ENCODE data around the gene SPACA4. TPM values are rescaled to one million over a fixed set of nuclear protein-coding genes. Genes with fewer than 3 reads are reported as not detected.

Gene SPACA4
- total and polyA plus RNA-seq, 10 donors: not detected

DNA sequence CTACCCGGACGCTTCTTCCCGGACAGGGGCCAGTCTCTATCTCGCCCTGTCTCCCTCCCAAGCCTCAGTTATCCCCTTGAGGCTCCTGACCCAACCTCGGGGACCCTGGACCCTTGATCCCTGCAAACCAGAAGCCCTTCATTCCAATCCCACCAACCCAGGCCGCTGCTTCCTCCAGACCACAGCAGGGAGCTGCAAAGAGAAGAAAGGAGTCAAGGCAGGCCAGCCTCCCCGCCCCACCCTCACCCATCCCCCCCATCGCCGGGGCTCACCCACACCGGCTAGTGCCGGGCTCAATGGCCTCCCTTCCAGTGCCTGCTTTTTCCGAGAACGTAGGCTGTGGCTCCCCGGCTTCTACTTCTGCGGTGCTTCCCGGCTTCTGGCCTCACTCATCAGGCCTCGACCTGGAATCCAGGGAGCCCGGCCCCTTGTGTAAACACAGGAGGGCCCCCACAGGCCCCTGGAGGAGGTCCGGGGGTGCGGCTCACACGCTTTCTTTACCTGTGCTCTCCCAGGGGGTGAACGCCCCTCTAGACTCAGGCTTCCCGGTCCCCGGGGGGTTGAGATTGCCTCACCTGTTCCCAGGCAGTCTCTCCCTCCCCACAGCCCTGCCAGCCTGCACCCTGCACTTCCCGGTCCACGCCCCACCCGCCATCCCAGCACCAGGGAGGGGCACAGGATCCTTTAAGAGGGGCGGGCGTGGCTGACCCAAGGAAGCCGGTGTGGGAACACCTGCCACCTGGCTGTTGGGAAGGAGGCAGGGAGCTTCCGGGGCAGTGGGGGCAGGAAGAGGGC, 8.1 kb downstream of the SPACA4 start, which contains the start of gene FAM83E:
TSS of gene FAM83E (minus strand) at position 641 of the 795 bp plus-strand sequence. CDS start 1,704 bp downstream, outside the sequence.
- no peaks in the 10 kb centered on the region for H3K9me3 ChIP-seq
- H3K4me3 ChIP-seq: no peak within 1 kb of the TSS
- H3K27me3 ChIP-seq (replicated peaks in 1 of 7): no peaks in the 10 kb centered on the region
- 66 to 75% (median 69%) methylated on average over 27 to 31 of the region's 31 CpGs for WGBS, 5 donors
- peak; percentile 77 for DNase-seq
- H3K4me1 ChIP-seq: peaks cover 19 to 44% (median 34%) of the 10 kb centered on the region in 6 donors
- TF ChIP-seq POLR2AphosphoS5 (IDR thresholded peaks at IDR 0.05) (peak in 2 of 3 donors; percentile 29 to 76), POLR2A (IDR thresholded peaks at IDR 0.05) (no peak)
- TF ChIP-seq, protein P1, sequence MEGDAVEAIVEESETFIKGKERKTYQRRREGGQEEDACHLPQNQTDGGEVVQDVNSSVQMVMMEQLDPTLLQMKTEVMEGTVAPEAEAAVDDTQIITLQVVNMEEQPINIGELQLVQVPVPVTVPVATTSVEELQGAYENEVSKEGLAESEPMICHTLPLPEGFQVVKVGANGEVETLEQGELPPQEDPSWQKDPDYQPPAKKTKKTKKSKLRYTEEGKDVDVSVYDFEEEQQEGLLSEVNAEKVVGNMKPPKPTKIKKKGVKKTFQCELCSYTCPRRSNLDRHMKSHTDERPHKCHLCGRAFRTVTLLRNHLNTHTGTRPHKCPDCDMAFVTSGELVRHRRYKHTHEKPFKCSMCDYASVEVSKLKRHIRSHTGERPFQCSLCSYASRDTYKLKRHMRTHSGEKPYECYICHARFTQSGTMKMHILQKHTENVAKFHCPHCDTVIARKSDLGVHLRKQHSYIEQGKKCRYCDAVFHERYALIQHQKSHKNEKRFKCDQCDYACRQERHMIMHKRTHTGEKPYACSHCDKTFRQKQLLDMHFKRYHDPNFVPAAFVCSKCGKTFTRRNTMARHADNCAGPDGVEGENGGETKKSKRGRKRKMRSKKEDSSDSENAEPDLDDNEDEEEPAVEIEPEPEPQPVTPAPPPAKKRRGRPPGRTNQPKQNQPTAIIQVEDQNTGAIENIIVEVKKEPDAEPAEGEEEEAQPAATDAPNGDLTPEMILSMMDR (IDR thresholded peaks at IDR 0.05 in 8 of 11, conservative IDR thresholded peaks at IDR 0.05 in 3 of 11): no peak
- intact Hi-C loops (cut with DNase I; ENCODE audit: low total_unique reads): no loop called here
- peaks cover 8 to 40% (median 34%) of the 10 kb centered on the region in 6 donors for H3K36me3 ChIP-seq
- peak within 1 kb of the TSS in 1 of 8 donors; percentile 96 for H3K27ac ChIP-seq

DNA sequence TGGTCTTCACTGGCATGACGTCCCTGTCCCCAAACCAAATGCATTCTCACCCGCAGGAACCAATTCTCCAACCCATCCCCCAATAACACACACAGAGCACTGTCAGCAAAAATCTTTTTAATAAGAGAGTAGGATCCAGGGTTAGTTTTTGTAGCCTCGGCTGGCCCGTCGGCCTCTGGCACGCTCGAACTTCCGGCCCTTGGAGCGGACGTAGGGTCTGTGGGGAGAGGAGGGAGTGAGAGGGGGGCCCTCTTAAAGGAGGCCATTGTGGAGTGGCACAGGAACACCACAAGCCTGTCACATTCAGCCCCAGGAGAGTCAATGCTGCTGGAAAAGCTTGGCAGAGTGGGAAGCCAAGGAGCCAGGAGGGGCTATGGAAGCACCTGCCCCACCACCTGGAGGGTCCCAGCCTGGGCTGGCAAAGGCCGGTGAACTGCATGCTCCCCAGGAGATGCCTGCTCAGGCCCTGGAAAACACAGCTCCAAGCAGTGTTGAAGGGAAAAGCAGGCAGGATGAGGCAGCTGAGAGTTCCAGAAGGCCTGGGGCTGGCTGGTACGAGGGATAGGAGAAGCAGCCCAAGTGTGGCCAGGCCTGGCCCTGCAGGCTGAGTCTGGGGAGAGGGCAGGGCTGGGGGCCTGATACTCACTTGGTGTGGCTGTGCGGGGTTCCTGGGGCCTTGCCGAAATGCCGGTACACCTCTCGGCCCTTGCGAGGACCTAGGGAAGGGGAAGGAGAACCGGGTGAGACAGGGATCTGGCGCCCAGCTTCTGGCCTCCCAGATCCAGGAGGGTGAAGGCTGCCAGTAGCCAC, 8.9 kb downstream of the SPACA4 start:
- Histone ChIP-seq H3K27ac (peak overlapping the region in 1 of 8 donors; percentile 96), H3K4me1 (peaks cover 26 to 52% (median 41%) of the 10 kb centered on the region in 6 donors), H3K9me3 (no peaks in the 10 kb centered on the region), H3K36me3 (peaks cover 8 to 41% (median 34%) of the 10 kb centered on the region in 6 donors), H3K27me3 (replicated peaks in 1 of 7) (no peaks in the 10 kb centered on the region), H3K4me3 (no peak overlapping the region)
- TF ChIP-seq POLR2A (IDR thresholded peaks at IDR 0.05): no peak
- peak in 1 of 3 donors; percentile 14 for TF ChIP-seq POLR2AphosphoS5 (IDR thresholded peaks at IDR 0.05)
- TF ChIP-seq, protein P1 (IDR thresholded peaks at IDR 0.05 in 8 of 11, conservative IDR thresholded peaks at IDR 0.05 in 3 of 11): no peak
- WGBS, 5 donors: 72 to 81% (median 80%) methylated on average over 18 to 19 of the region's 19 CpGs
- intact Hi-C loops (cut with DNase I; ENCODE audit: low total_unique reads): no loop called here
- peak; percentile 67 for DNase-seq

DNA sequence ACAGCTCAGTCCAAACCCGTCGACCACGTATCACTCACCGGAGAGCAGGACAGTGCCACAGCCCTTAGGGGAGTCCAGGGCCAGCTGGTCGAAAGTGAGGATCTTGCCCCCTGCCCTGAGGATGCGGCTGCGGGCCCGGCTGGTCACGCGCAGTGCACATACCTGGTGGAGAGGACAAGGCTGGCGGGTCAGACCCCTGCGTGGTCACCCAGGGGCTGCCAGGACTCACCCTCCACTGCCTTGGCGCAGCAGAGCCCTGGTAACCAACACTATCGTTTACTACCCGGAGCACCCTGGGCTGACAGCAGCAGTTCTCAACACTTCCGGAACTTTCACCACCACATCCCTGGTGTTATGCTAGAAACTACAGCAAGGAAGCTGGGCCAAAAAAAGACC, 9.5 kb downstream of the SPACA4 start:
- intact Hi-C loops (cut with DNase I; ENCODE audit: low total_unique reads): no loop called here
- peaks cover 28 to 58% (median 44%) of the 10 kb centered on the region in 6 donors for H3K4me1 ChIP-seq
- H3K27ac ChIP-seq: peak overlapping the region in 3 of 8 donors; percentile 92 to 96 (median 95)
- H3K9me3 ChIP-seq: no peaks in the 10 kb centered on the region
- peak overlapping the region in 1 of 8 donors; percentile 83 for H3K4me3 ChIP-seq
- DNase-seq: peak; percentile 80
- no peaks in the 10 kb centered on the region for H3K27me3 ChIP-seq (replicated peaks in 1 of 7)
- TF ChIP-seq POLR2AphosphoS5 (IDR thresholded peaks at IDR 0.05): peak in 1 of 3 donors; percentile 61
- TF ChIP-seq POLR2A (IDR thresholded peaks at IDR 0.05): no peak
- TF ChIP-seq, protein P1 (IDR thresholded peaks at IDR 0.05 in 8 of 11, conservative IDR thresholded peaks at IDR 0.05 in 3 of 11): no peak
- WGBS, 5 donors: 85 to 92% (median 89%) methylated on average over 9 to 16 of the region's 16 CpGs
- H3K36me3 ChIP-seq: peaks cover 8 to 47% (median 34%) of the 10 kb centered on the region in 6 donors

Data from spleen (tissue), 11 donors.